ENCODE measurements around the gene COL8A1. TPM values are rescaled to one million over a fixed set of nuclear protein-coding genes. Genes with fewer than 3 reads are reported as not detected.

The COL8A1 gene
- total and polyA plus RNA-seq, 2 donors: 0.09 to 5.9 TPM

Other genes starting within 250 kb of the COL8A1 start
- 39.0 TPM for gene CMSS1, start 179.3 kb downstream of the COL8A1 start, total RNA-seq
- gene CMSS1, start 179.3 kb downstream of the COL8A1 start, polyA plus RNA-seq: 27.3 TPM

All from thymus (tissue), 2 donors.